HEK293 (cell line): ENCODE measurements around the gene HMGXB4.

Source experiments
- CTCF ChIA-PET: fragments of 350-600 bp; formaldehyde crosslinking; extraction: SDS; loops from one replicate; lab custom pipeline; 2021; ENCODE audit warnings: antibody characterized with exemption; lab: Yijun Ruan, JAX
- POLR2A ChIA-PET: fragments of 300-600 bp; formaldehyde crosslinking; extraction: SDS; loops from one replicate; lab custom pipeline; 2020; ENCODE audit warnings: antibody characterized with exemption, inconsistent platforms; lab: Yijun Ruan, JAX
- H3K27ac ChIP-seq: fragments of 200-500 bp; sonication (Bioruptor generic); 2 replicates; pipeline ENCODE4 v1.5.1; 2014; ENCODE audit warnings: low read depth, low read length, control low read depth, inconsistent platforms; ENCODE audit errors: extremely low read depth
- H3K36me3 ChIP-seq, 2 experiments: fragments of 200-500 bp in 1 of 2; sonication (Bioruptor generic) in 1 of 2; 1 replicate in 1 of 2; 2 replicates in 1 of 2; pipeline ENCODE4 v1.5.1; 2014 to 2017; ENCODE audit warnings: inconsistent platforms in 2 of 2, low read length in 2 of 2; ENCODE audit not compliant: control insufficient read depth in 2 of 2, insufficient read depth in 1 of 2
- H3K4me1 ChIP-seq: fragments of 200-500 bp; sonication (Bioruptor generic); 2 replicates; pipeline ENCODE4 v1.5.1; 2014; ENCODE audit warnings: mild to moderate bottlenecking, low read length, inconsistent platforms; ENCODE audit not compliant: control insufficient read depth, insufficient read depth
- H3K4me3 ChIP-seq: 2 replicates; pipeline ENCODE4 v1.5.1; 2011; ENCODE audit warnings: low read depth, mild to moderate bottlenecking, control low read depth, low read length, moderate library complexity
- H3K9me3 ChIP-seq: fragments of 200-500 bp; sonication (Bioruptor generic); 2 replicates; pipeline ENCODE4 v1.5.1; 2014; ENCODE audit warnings: low read depth, low read length, inconsistent platforms; ENCODE audit not compliant: control insufficient read depth, insufficient read depth
- GLIS1 ChIP-seq: fragments of 450-650 bp; formaldehyde crosslinking; IDR thresholded peaks from 2 replicates; pipeline ENCODE4 v1.5.1; 2016; ENCODE audit warnings: missing biosample characterization, missing genetic modification characterization
- GLIS2 ChIP-seq: fragments of 450-650 bp; formaldehyde crosslinking; IDR thresholded peaks from 2 replicates; pipeline ENCODE4 v1.5.1; 2016; ENCODE audit warnings: missing biosample characterization, missing genetic modification characterization
- PRDM1 ChIP-seq: fragments of 450-650 bp; formaldehyde crosslinking; IDR thresholded peaks from 2 replicates; pipeline ENCODE4; 2016; ENCODE audit warnings: missing biosample characterization, missing genetic modification characterization
- SALL2 ChIP-seq: fragments of 450-650 bp; formaldehyde crosslinking; IDR thresholded peaks from 2 replicates; pipeline ENCODE4 v1.5.0; 2017; ENCODE audit warnings: missing biosample characterization, mild to moderate bottlenecking, missing genetic modification characterization, borderline replicate concordance
- SCRT2 ChIP-seq: fragments of 450-650 bp; formaldehyde crosslinking; IDR thresholded peaks from 2 replicates; pipeline ENCODE4 v1.5.1; 2016; ENCODE audit warnings: missing biosample characterization, missing genetic modification characterization
- ZFP41 ChIP-seq: fragments of 450-650 bp; formaldehyde crosslinking; IDR thresholded peaks from 2 replicates; pipeline ENCODE4 v1.5.1; 2016; ENCODE audit warnings: missing biosample characterization, missing genetic modification characterization, borderline replicate concordance
- ZNF148 ChIP-seq: fragments of 450-650 bp; formaldehyde crosslinking; IDR thresholded peaks from 2 replicates; pipeline ENCODE4 v1.5.0; 2017; ENCODE audit warnings: missing biosample characterization, missing genetic modification characterization, borderline replicate concordance
- ZNF24 ChIP-seq: fragments of 450-650 bp; formaldehyde crosslinking; IDR thresholded peaks from 2 replicates; pipeline ENCODE4 v1.5.1; 2016; ENCODE audit warnings: missing biosample characterization, missing genetic modification characterization
- ZNF280D ChIP-seq: fragments of 450-650 bp; formaldehyde crosslinking; IDR thresholded peaks from 2 replicates; pipeline ENCODE4 v1.5.1; 2016; ENCODE audit warnings: missing biosample characterization, missing genetic modification characterization
- ZNF426 ChIP-seq: fragments of 450-650 bp; formaldehyde crosslinking; IDR thresholded peaks from 2 replicates; pipeline ENCODE4 v1.5.1; 2017; ENCODE audit warnings: missing biosample characterization, missing genetic modification characterization, mild to moderate bottlenecking, inconsistent platforms, moderate library complexity
- ZNF530 ChIP-seq: fragments of 450-650 bp; formaldehyde crosslinking; IDR thresholded peaks from 2 replicates; pipeline ENCODE4 v1.5.1; 2016; ENCODE audit warnings: low read depth, missing biosample characterization, missing genetic modification characterization
- ZNF585B ChIP-seq: fragments of 450-650 bp; formaldehyde crosslinking; IDR thresholded peaks from 2 replicates; pipeline ENCODE4 v1.5.1; 2016; ENCODE audit warnings: missing biosample characterization, missing genetic modification characterization
- ZNF621 ChIP-seq: fragments of 450-650 bp; formaldehyde crosslinking; IDR thresholded peaks from 2 replicates; pipeline ENCODE4 v1.5.1; 2017; ENCODE audit warnings: missing biosample characterization, missing genetic modification characterization
- ZSCAN23 ChIP-seq: fragments of 450-650 bp; formaldehyde crosslinking; IDR thresholded peaks from 2 replicates; pipeline ENCODE4 v1.5.1; 2016; ENCODE audit warnings: missing biosample characterization, missing genetic modification characterization

Gene HMGXB4

GRCh38 chr22:35269630-35270029, 12.3 kb downstream of the HMGXB4 start:
- no peak overlapping the region for H3K27ac ChIP-seq
- POLR2A ChIA-PET = interaction anchor here (2.1 kb wide), 1 partner anchor 12 kb away, joined by 6 read pairs; no protein-coding TSS in a partner anchor
- H3K9me3 ChIP-seq = no peaks in the 10 kb centered on the region
- H3K36me3 ChIP-seq = peaks cover 75 to 95% of the 10 kb centered on the region in 2 experiments
- no peaks in the 10 kb centered on the region for H3K4me1 ChIP-seq
- H3K4me3 ChIP-seq = no peak overlapping the region
- TF ChIP-seq SALL2 (tag by site-specific recombination) (no peak), ZNF280D (tag by site-specific recombination) (no peak), ZNF621 (no peak)
- CTCF ChIA-PET = no interaction called here

- Histone ChIP-seq H3K36me3 (peaks cover 47 to 83% of the 10 kb centered on the region in 2 experiments), H3K4me1 (no peaks in the 10 kb centered on the region), H3K4me3 (no peak overlapping the region), H3K27ac (no peak overlapping the region), H3K9me3 (no peaks in the 10 kb centered on the region)
- TF ChIP-seq PRDM1 (tag by site-specific recombination) (no peak), ZNF585B (tag by site-specific recombination) (no peak), ZNF148 (tag by site-specific recombination) (no peak), ZNF426 (no peak), ZNF24 (tag by site-specific recombination) (no peak), ZSCAN23 (no peak), ZFP41 (tag by site-specific recombination) (no peak), ZNF530 (tag by site-specific recombination) (no peak), GLIS2 (tag by site-specific recombination) (no peak)
- ChIA-PET CTCF (interaction anchor here (0.6 to 0.7 kb wide), 2 partner anchors 106 to 573 kb away, joined by 3 read pairs; partner anchors contain the start of gene HMOX1), POLR2A (no interaction called here)
These were observed 17.0 kb downstream of the HMGXB4 start for GRCh38 chr22:35274154-35274871.

- Histone ChIP-seq H3K27ac (no peak overlapping the region), H3K4me1 (no peaks in the 10 kb centered on the region), H3K9me3 (no peaks in the 10 kb centered on the region), H3K36me3 (peaks cover 42 to 81% of the 10 kb centered on the region in 2 experiments), H3K4me3 (no peak overlapping the region)
- TF ChIP-seq SCRT2 (tag by site-specific recombination) = peak; percentile 43
- TF ChIP-seq GLIS1 (tag by site-specific recombination) = no peak
- ChIA-PET POLR2A (interaction anchor here (1.2 kb wide), 1 partner anchor 10 kb away, joined by 3 read pairs; no protein-coding TSS in a partner anchor), CTCF (no interaction called here)
These were observed 18.3 kb downstream of the HMGXB4 start for GRCh38 chr22:35275580-35275979.
